Upper lobe of left lung (tissue), 6 donors: ENCODE measurements around the gene NOTCH1. TPM values are rescaled to one million over a fixed set of nuclear protein-coding genes. Genes with fewer than 3 reads are reported as not detected.
A peak's percentile ranks its signal among the peaks of the same experiment; 100 is the strongest.

Source experiments
- ATAC-seq, 2 donors: fragments of 200-7000 bp; cut with Tn5 transposase; one replicate each; pipeline ENCODE4 v1.9.1; 2022; ENCODE audit warnings: mild to moderate bottlenecking in 2 of 2, moderate library complexity in 2 of 2; ENCODE audit not compliant: low FRiP score in 2 of 2
- DNase-seq, 2 donors: peaks; one replicate each; pipeline ENCODE4 v3.0.0-alpha.2; 2019 to 2020
- H3K27ac ChIP-seq, 4 donors: fragments of 200-600 bp; sonication (generic); one replicate each; pipeline ENCODE4 v1.5.1; 2016 to 2019
- H3K27me3 ChIP-seq, 4 donors: fragments of 200-600 bp; sonication (generic); one replicate each; pipeline ENCODE4 v1.5.1; 2017 to 2019
- H3K36me3 ChIP-seq, 4 donors: fragments of 200-600 bp; sonication (generic); one replicate each; pipeline ENCODE4 v1.5.1; 2016 to 2019
- H3K4me1 ChIP-seq, 4 donors: fragments of 200-600 bp; sonication (generic); one replicate each; pipeline ENCODE4 v1.5.1; 2018 to 2019
- H3K4me3 ChIP-seq, 4 donors: fragments of 200-600 bp; sonication (generic); one replicate each; pipeline ENCODE4 v1.5.1; 2017 to 2019; ENCODE audit warnings: mild to moderate bottlenecking in 2 of 4, moderate library complexity in 1 of 4
- H3K9me3 ChIP-seq, 4 donors: fragments of 200-600 bp; sonication (generic); one replicate each; pipeline ENCODE4 v1.5.1; 2018 to 2019
- EP300 ChIP-seq, 4 donors: sonication (generic); formaldehyde crosslinking; IDR thresholded peaks; one replicate each; pipeline ENCODE4 v1.5.1; 2017; ENCODE audit warnings: antibody characterized with exemption in 4 of 4, control low read depth in 2 of 4
- POLR2A ChIP-seq, 4 donors: fragments of 450-650 bp; IDR thresholded peaks; one replicate each; pipeline ENCODE4 v1.5.1; 2016 to 2017; ENCODE audit warnings: antibody characterized with exemption in 4 of 4, mild to moderate bottlenecking in 2 of 4
- POLR2AphosphoS5 ChIP-seq, 2 donors: sonication (generic); formaldehyde crosslinking; IDR thresholded peaks; one replicate each; pipeline ENCODE4 v1.5.1; 2017; ENCODE audit warnings: antibody characterized with exemption in 2 of 2
- WGBS, 2 donors: methylation state at CpG; one replicate each; pipeline ENCODE4 v1.1.5; 2017 to 2018; 5-methylcytosine and 5-hydroxymethylcytosine counted together
- total RNA-seq, 6 donors: library from RNA; depleted of rRNA in 4 of 6; stranded (reverse); fragments of >200 nt in 4 of 6; gene quantifications; one replicate each; pipeline versions ENCODE4 v1.1.0 to v1.2.1, GENCODE V29; 2016 to 2021
- TF ChIP-seq, protein P1 (sequence below), 6 experiments: fragments of 450-650 bp in 4 of 6; fragments of 200-600 bp in 2 of 6; sonication (generic) in 2 of 6; IDR thresholded peaks; one replicate each; pipeline ENCODE4 v1.5.1; 2016 to 2019; ENCODE audit warnings: antibody characterized with exemption in 6 of 6
- donor health status: DM: no; HTN: no; CAD: no; lungs with moderate emphysema.
- donor health status: DM: no; HTN: yes; CAD: no; lungs with severe emphysema.

Gene NOTCH1
- total RNA-seq, 6 donors from 2014 or later: 49.6 to 175 (median 110) TPM

- ATAC-seq (no peak), DNase-seq (peak in 1 of 2 donors; percentile 72)
- TF ChIP-seq EP300 (IDR thresholded peaks at IDR 0.05) (no peak), POLR2AphosphoS5 (IDR thresholded peaks at IDR 0.05) (no peak)
- peak overlapping the region; percentile 94 to 99 (median 98) for H3K27ac ChIP-seq
- no peaks in the 10 kb centered on the region for H3K27me3 ChIP-seq
- H3K36me3 ChIP-seq: peaks cover 0 to 29% (median 17%) of the 10 kb centered on the region in 4 donors
- no peaks in the 10 kb centered on the region for H3K9me3 ChIP-seq
- H3K4me3 ChIP-seq: peak overlapping the region; percentile 87 to 97 (median 94)
- peaks cover 64 to 77% (median 71%) of the 10 kb centered on the region in 4 donors for H3K4me1 ChIP-seq
- 21 to 46% methylated on average over 4 to 24 of the region's 31 CpGs for WGBS, 2 donors
Observed at GRCh38 chr9:136543830-136544547, 1.9 kb downstream of the NOTCH1 start.

DNA sequence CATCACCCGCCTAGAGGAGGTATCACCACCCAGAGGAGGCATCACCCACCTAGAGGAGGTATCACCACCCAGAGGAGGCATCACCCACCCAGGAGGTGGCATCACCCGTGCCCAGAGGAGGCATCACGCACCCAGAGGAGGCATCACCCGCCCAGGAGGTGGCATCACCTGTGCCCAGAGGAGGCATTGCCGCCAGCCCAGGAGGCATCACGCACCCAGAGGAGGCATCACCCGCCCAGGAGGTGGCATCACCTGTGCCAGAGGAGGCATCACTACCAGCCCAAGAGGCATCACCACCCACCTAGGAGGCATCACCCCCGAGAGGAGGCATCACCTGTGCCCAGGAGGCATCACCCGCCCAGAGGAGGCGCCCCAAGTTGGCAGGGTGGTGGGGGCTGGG is 2.6 kb downstream of the NOTCH1 start:
- peaks cover 71 to 84% (median 78%) of the 10 kb centered on the region in 4 donors for H3K4me1 ChIP-seq
- 89% methylated on average over 8 of the region's 10 CpGs; no CpG with 5 or more reads in 1 of the 2 donors for WGBS, 2 donors

GRCh38 chr9:136542241-136543040 is 3.4 kb downstream of the NOTCH1 start:
- peaks cover 0 to 29% (median 18%) of the 10 kb centered on the region in 4 donors for H3K36me3 ChIP-seq
- no peaks in the 10 kb centered on the region for H3K9me3 ChIP-seq
- H3K27ac ChIP-seq: peak overlapping the region; percentile 94 to 99 (median 98)
- peak overlapping the region in 1 of 4 donors; percentile 97 for H3K4me3 ChIP-seq
- peaks cover 71 to 85% (median 82%) of the 10 kb centered on the region in 4 donors for H3K4me1 ChIP-seq
- peak in 1 of 2 donors; percentile 42 for DNase-seq
- no peak for TF ChIP-seq POLR2A (IDR thresholded peaks at IDR 0.05)
- TF ChIP-seq, protein P1, sequence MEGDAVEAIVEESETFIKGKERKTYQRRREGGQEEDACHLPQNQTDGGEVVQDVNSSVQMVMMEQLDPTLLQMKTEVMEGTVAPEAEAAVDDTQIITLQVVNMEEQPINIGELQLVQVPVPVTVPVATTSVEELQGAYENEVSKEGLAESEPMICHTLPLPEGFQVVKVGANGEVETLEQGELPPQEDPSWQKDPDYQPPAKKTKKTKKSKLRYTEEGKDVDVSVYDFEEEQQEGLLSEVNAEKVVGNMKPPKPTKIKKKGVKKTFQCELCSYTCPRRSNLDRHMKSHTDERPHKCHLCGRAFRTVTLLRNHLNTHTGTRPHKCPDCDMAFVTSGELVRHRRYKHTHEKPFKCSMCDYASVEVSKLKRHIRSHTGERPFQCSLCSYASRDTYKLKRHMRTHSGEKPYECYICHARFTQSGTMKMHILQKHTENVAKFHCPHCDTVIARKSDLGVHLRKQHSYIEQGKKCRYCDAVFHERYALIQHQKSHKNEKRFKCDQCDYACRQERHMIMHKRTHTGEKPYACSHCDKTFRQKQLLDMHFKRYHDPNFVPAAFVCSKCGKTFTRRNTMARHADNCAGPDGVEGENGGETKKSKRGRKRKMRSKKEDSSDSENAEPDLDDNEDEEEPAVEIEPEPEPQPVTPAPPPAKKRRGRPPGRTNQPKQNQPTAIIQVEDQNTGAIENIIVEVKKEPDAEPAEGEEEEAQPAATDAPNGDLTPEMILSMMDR (IDR thresholded peaks at IDR 0.05): no peak
- TF ChIP-seq EP300 (IDR thresholded peaks at IDR 0.05): no peak
- TF ChIP-seq POLR2AphosphoS5 (IDR thresholded peaks at IDR 0.05): no peak
- 68 to 69% methylated on average over 26 to 28 of the region's 28 CpGs for WGBS, 2 donors
- no peak for ATAC-seq
- no peaks in the 10 kb centered on the region for H3K27me3 ChIP-seq

More for the DNA sequence above, 2.6 kb downstream of the NOTCH1 start:
- H3K27me3 ChIP-seq: no peaks in the 10 kb centered on the region
- ATAC-seq: no peak
- peak in 1 of 2 donors; percentile 69 for DNase-seq
- peak overlapping the region; percentile 94 to 99 (median 98) for H3K27ac ChIP-seq
- peaks cover 0 to 29% (median 17%) of the 10 kb centered on the region in 4 donors for H3K36me3 ChIP-seq
- TF ChIP-seq, protein P1 (IDR thresholded peaks at IDR 0.05): no peak
- TF ChIP-seq POLR2A (IDR thresholded peaks at IDR 0.05): no peak
- TF ChIP-seq POLR2AphosphoS5 (IDR thresholded peaks at IDR 0.05): no peak
- TF ChIP-seq EP300 (IDR thresholded peaks at IDR 0.05): no peak
- H3K9me3 ChIP-seq: no peaks in the 10 kb centered on the region
- peak overlapping the region in 2 of 4 donors; percentile 95 to 97 for H3K4me3 ChIP-seq

DNA sequence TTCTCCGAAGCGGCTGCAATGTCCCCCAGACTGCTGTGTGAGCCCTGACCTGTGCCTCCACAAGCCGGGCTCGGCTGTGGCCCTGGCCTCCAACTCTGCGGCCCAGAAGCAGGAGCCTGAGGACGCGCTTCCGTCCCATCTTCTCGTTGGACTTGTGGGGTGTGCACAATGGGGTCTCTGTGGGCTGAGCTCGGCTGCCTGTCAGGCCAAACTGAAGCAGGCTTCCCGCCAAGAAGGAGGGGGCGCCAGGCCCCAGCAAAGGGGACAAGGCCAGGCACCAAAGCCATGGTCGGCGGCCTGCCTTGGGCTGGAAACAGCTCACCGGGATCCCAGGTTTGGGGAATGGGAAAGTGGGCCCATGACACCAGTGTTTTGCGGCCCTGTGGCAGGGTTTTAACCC is 4.1 kb downstream of the NOTCH1 start:
- H3K4me3 ChIP-seq: peak overlapping the region in 1 of 4 donors; percentile 97

More for the DNA sequence above, 4.1 kb downstream of the NOTCH1 start:
- Histone ChIP-seq H3K4me1 (peaks cover 70 to 85% (median 82%) of the 10 kb centered on the region in 4 donors), H3K36me3 (peaks cover 0 to 36% (median 24%) of the 10 kb centered on the region in 4 donors), H3K9me3 (no peaks in the 10 kb centered on the region), H3K27ac (peak overlapping the region; percentile 94 to 98 (median 97)), H3K27me3 (no peaks in the 10 kb centered on the region)
- peak in 1 of 2 donors; percentile 63 for DNase-seq
- 61 to 85% methylated on average over 9 to 16 of the region's 16 CpGs for WGBS, 2 donors
- TF ChIP-seq EP300 (IDR thresholded peaks at IDR 0.05) (no peak), POLR2A (IDR thresholded peaks at IDR 0.05) (no peak), POLR2AphosphoS5 (IDR thresholded peaks at IDR 0.05) (no peak)
- TF ChIP-seq, protein P1 (IDR thresholded peaks at IDR 0.05): no peak
- no peak for ATAC-seq
